Thoracic aorta (tissue), 2 donors: ENCODE data around the gene SERPINE1. TPM values are rescaled to one million over a fixed set of nuclear protein-coding genes. Genes with fewer than 3 reads are reported as not detected.

Experiments
- ATAC-seq: fragments of 150-250 bp; one replicate; pipeline ENCODE4 v1.8.0; 2017; ENCODE audit warnings: low read depth; ENCODE audit not compliant: insufficient number of reproducible peaks, low FRiP score
- DNase-seq: peaks from one replicate; pipeline ENCODE4 v3.0.0-alpha.2; 2020; ENCODE audit warnings: low spot score
- H3K27ac ChIP-seq, 2 donors: fragments of 200-600 bp; sonication (generic); 1 replicate in 1 of 2; 2 replicates in 1 of 2; pipeline ENCODE4 v1.5.1; 2016; ENCODE audit warnings: mild to moderate bottlenecking in 2 of 2, moderate library complexity in 2 of 2
- H3K27me3 ChIP-seq: fragments of 200-600 bp; sonication (generic); replicated peaks from 2 replicates; pipeline ENCODE4 v1.6.0; 2016; ENCODE audit warnings: mild to moderate bottlenecking; ENCODE audit not compliant: insufficient read depth
- H3K36me3 ChIP-seq: fragments of 200-600 bp; sonication (generic); one replicate; pipeline ENCODE4 v1.5.1; 2016
- H3K4me1 ChIP-seq, 2 donors: fragments of 200-600 bp; sonication (generic); 1 replicate in 1 of 2; 2 replicates in 1 of 2; pipeline versions ENCODE4 v1.5.1 to v1.6.0; 2016; ENCODE audit warnings: low read depth in 2 of 2, mild to moderate bottlenecking in 1 of 2; ENCODE audit not compliant: control insufficient read depth in 1 of 2
- H3K4me3 ChIP-seq: fragments of 200-600 bp; sonication (generic); 2 replicates; pipeline ENCODE4 v1.5.1; 2016; ENCODE audit warnings: mild to moderate bottlenecking
- H3K9me3 ChIP-seq: fragments of 200-600 bp; sonication (generic); 2 replicates; pipeline ENCODE4 v1.5.1; 2016
- CTCF ChIP-seq: fragments of 200-600 bp; sonication (generic); IDR thresholded peaks from one replicate; pipeline ENCODE4 v1.5.1; 2019; ENCODE audit warnings: antibody characterized with exemption
- total RNA-seq, 2 donors: library from RNA; depleted of rRNA; stranded (reverse); fragments of >200 nt; gene quantifications; one replicate each; pipeline versions ENCODE4 v1.1.0 to v1.2.3, GENCODE V29; 2016

SERPINE1 gene
- total RNA-seq, 2 donors from 2014 or later = 542 to 1,009 TPM

GRCh38 chr7:101133621-101134398, 6.9 kb downstream of the SERPINE1 start:
- peaks cover 9 to 74% of the 10 kb centered on the region in 2 donors for H3K4me1 ChIP-seq
- ATAC-seq (no peak), DNase-seq (no peak)
- no peak overlapping the region for H3K4me3 ChIP-seq
- TF ChIP-seq CTCF = no peak
- H3K27me3 ChIP-seq = no peaks in the 10 kb centered on the region
- peak overlapping the region; percentile 3 to 11 for H3K27ac ChIP-seq
- no peaks in the 10 kb centered on the region for H3K9me3 ChIP-seq
- peaks cover 47% of the 10 kb centered on the region for H3K36me3 ChIP-seq

DNA sequence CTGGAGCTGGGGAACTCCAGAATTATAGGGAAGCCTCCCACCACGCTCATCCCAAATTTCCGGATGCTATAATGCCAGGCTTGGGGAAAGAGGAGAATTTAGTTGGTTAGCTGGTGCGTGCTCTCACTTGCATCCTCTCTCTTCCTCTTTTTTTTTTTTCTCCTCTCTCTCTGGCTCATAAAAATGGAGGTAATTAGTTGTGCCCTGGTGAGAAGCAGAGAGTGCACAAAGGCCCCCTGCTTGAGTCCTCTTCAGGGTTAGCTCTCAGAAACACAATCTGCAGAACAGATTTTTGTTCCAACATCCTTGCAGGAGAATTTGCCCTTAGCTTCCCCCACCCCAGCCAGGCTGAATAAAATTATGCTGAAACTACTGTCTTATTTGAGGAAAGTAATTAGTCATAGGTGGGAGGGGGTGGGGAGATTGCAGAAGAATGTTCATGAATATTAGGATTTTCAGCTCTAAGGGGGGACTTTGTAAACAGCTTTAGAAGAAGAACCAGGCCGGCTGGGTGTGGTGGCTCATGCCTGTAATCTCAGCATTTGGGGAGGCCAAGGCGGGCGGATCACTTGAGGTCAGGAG, 7.6 kb downstream of the SERPINE1 start:
- Histone ChIP-seq H3K27me3 (no peaks in the 10 kb centered on the region), H3K27ac (peak overlapping the region; percentile 3 to 11), H3K4me1 (peaks cover 9 to 68% of the 10 kb centered on the region in 2 donors), H3K4me3 (no peak overlapping the region), H3K9me3 (no peaks in the 10 kb centered on the region), H3K36me3 (peaks cover 47% of the 10 kb centered on the region)
- DNase-seq (no peak), ATAC-seq (no peak)
- TF ChIP-seq CTCF = no peak

- peak overlapping the region; percentile 59 for H3K4me3 ChIP-seq
- H3K27me3 ChIP-seq = no peaks in the 10 kb centered on the region
- DNase-seq (no peak), ATAC-seq (no peak)
- H3K9me3 ChIP-seq = no peaks in the 10 kb centered on the region
- H3K27ac ChIP-seq = peak overlapping the region; percentile 74 to 94
- peaks cover 9 to 39% of the 10 kb centered on the region in 2 donors for H3K4me1 ChIP-seq
- peaks cover 25% of the 10 kb centered on the region for H3K36me3 ChIP-seq
- TF ChIP-seq CTCF = no peak
These were observed 10.8 kb downstream of the SERPINE1 start for GRCh38 chr7:101137651-101138212.

- Histone ChIP-seq H3K27ac (peak overlapping the region; percentile 74 to 94), H3K9me3 (no peaks in the 10 kb centered on the region), H3K4me1 (peaks cover 9 to 38% of the 10 kb centered on the region in 2 donors), H3K36me3 (peaks cover 25% of the 10 kb centered on the region), H3K4me3 (peak overlapping the region; percentile 59), H3K27me3 (no peaks in the 10 kb centered on the region)
- ATAC-seq (peak; percentile 78), DNase-seq (peak; percentile 97)
- peak; percentile 88 for TF ChIP-seq CTCF
These were observed 11.4 kb downstream of the SERPINE1 start for GRCh38 chr7:101138213-101138870.

DNA sequence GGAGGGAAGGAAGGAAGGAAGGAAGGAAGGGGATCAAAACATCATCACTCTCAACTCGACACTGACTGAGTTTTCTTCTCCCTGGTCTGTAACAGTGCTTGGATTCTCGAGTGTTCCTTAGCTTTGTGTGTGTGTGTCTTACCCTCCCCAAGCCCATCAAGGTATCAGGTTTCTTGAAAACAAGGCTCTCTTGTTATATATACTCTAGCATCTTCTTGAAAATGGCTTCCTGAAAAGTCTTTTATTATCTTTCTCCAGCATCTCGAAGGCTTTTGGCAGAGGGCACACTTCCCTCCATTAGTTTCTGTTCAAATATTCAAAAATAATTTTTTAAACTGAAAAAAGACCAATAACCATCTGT, 13.4 kb downstream of the SERPINE1 start:
- peaks cover 9 to 40% of the 10 kb centered on the region in 2 donors for H3K4me1 ChIP-seq
- ATAC-seq (no peak), DNase-seq (no peak)
- no peaks in the 10 kb centered on the region for H3K27me3 ChIP-seq
- no peak for TF ChIP-seq CTCF
- H3K4me3 ChIP-seq = no peak overlapping the region
- H3K9me3 ChIP-seq = no peaks in the 10 kb centered on the region
- H3K36me3 ChIP-seq = peaks cover 24% of the 10 kb centered on the region
- no peak overlapping the region for H3K27ac ChIP-seq
